ENCODE results near the gene REXO4. TPM values are rescaled to one million over a fixed set of nuclear protein-coding genes. Genes with fewer than 3 reads are reported as not detected.
A peak's percentile ranks its signal among the peaks of the same experiment; 100 is the strongest.

Gene REXO4
- total RNA-seq, 1 experiment from 2014 or later: 38.6 TPM

DNA sequence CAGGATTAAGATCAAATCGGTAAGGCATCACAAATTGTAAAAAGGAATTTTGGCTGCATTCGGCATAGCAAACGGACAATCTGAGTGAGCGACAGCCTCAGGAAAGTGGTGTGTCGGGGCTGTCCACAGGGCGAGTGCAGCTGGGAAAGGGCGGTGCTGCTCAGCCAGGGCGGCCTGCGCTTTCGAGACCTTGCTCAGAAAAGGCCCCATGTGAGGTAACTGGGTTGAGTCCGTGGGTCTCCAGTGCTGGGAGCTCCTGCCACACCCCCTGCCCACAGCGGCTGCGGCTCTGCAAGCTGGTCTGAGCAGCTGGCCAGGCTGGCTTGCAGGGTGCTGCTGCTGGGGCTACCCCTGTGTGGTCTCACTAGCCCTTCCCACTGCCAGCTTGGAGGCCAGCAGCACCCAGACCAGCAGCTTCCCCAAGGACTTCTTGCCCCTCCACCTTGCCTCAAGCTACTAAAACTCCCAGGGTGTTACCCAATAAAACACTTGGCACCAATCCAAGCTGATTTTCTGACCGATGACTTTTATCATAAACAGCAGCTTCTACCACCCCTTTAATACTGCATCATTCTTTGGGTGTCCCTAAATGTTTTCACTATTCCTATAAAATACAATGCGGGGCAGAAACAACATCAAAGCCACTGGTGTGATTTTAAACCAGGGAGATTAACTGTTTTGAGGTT lies 55.3 kb downstream of the REXO4 start:
- Mint-ChIP-seq H3K36me3 (peaks cover 63% of the 10 kb centered on the region), H3K4me3 (no peak overlapping the region), H3K27ac (peak overlapping the region; percentile 34), H3K4me1 (peaks cover 5% of the 10 kb centered on the region), H3K9me3 (no peaks in the 10 kb centered on the region), H3K27me3 (ENCODE audit: low read depth) (no peaks in the 10 kb centered on the region)
- ChIA-PET POLR2A (interaction anchor here (0.6 kb wide), 1 partner anchor 122 kb away, joined by 6 read pairs; no protein-coding TSS in a partner anchor), CTCF (interaction anchor here (0.6 kb wide), 1 partner anchor 97 kb away, joined by 4 read pairs; the partner anchor contains the start of gene CACFD1)
- no peak for DNase-seq (ENCODE audit: low spot score)
- no peak for ATAC-seq
- no peak for TF ChIP-seq ZNF219 (CRISPR knock-in tag; IDR thresholded peaks at IDR 0.05; ENCODE audit: borderline replicate concordance)
- no peak for TF ChIP-seq ELF4 (CRISPR knock-in tag; IDR thresholded peaks at IDR 0.05; ENCODE audit: low read depth)
- TF ChIP-seq, protein P1, sequence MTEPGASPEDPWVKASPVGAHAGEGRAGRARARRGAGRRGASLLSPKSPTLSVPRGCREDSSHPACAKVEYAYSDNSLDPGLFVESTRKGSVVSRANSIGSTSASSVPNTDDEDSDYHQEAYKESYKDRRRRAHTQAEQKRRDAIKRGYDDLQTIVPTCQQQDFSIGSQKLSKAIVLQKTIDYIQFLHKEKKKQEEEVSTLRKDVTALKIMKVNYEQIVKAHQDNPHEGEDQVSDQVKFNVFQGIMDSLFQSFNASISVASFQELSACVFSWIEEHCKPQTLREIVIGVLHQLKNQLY (CRISPR knock-in tag; IDR thresholded peaks at IDR 0.05): no peak
- TF ChIP-seq RELA (CRISPR knock-in tag; IDR thresholded peaks at IDR 0.05; ENCODE audit: borderline replicate concordance): no peak
- no peak for TF ChIP-seq ESRRA (CRISPR knock-in tag; IDR thresholded peaks at IDR 0.05; ENCODE audit: borderline replicate concordance)
- no peak for TF ChIP-seq EMX1 (CRISPR knock-in tag; IDR thresholded peaks at IDR 0.05)
- TF ChIP-seq, protein P2, sequence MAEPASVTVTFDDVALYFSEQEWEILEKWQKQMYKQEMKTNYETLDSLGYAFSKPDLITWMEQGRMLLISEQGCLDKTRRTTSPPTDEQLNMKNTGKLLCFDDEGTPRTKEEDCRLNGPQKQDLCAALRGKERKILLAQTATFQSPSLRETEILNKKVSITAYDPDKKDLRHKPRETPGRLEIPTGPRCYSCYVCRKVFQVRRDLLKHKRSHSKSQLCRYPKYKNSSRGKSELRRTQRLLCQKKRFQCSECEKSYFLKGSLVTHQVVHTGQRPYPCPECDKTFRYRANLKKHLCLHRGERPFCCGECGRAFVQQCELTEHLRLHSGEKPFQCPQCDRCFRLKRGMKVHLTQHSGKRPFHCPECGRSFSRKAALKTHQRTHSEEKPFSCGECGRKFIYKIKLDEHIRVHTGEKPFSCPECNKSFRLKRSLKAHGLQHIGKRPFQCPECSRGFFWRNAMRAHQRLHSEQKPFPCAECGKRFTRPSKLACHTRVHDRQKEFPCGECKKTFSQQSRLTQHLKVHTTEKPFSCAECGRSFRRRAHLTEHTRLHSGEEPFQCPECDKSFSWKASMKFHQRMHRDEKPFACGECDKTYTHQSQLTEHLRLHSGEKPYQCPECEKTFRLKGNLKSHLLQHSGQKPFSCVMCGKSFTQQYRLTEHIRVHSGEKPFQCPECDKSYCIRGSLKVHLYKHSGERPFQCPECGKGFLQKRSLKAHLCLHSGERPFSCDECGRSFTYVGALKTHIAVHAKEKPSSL (CRISPR knock-in tag; conservative IDR thresholded peaks at IDR 0.05): no peak
- no peak for TF ChIP-seq GABPB1 (CRISPR knock-in tag; IDR thresholded peaks at IDR 0.05)
- TF ChIP-seq FOXJ3 (CRISPR knock-in tag; IDR thresholded peaks at IDR 0.05; ENCODE audit: borderline replicate concordance): no peak
- TF ChIP-seq, protein P3, sequence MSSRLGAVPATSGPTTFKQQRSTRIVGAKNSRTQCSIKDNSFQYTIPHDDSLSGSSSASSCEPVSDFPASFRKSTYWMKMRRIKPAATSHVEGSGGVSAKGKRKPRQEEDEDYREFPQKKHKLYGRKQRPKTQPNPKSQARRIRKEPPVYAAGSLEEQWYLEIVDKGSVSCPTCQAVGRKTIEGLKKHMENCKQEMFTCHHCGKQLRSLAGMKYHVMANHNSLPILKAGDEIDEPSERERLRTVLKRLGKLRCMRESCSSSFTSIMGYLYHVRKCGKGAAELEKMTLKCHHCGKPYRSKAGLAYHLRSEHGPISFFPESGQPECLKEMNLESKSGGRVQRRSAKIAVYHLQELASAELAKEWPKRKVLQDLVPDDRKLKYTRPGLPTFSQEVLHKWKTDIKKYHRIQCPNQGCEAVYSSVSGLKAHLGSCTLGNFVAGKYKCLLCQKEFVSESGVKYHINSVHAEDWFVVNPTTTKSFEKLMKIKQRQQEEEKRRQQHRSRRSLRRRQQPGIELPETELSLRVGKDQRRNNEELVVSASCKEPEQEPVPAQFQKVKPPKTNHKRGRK (CRISPR knock-in tag; IDR thresholded peaks at IDR 0.05; ENCODE audit: borderline replicate concordance): no peak
- TF ChIP-seq MXD4 (CRISPR knock-in tag; IDR thresholded peaks at IDR 0.05; ENCODE audit: borderline replicate concordance): no peak
- no peak for TF ChIP-seq KAT7 (CRISPR knock-in tag; IDR thresholded peaks at IDR 0.05; ENCODE audit: borderline replicate concordance)
- TF ChIP-seq ZBTB21 (CRISPR knock-in tag; IDR thresholded peaks at IDR 0.05; ENCODE audit: borderline replicate concordance): no peak
- no peak for TF ChIP-seq ZNF121 (CRISPR knock-in tag; IDR thresholded peaks at IDR 0.05)

DNA sequence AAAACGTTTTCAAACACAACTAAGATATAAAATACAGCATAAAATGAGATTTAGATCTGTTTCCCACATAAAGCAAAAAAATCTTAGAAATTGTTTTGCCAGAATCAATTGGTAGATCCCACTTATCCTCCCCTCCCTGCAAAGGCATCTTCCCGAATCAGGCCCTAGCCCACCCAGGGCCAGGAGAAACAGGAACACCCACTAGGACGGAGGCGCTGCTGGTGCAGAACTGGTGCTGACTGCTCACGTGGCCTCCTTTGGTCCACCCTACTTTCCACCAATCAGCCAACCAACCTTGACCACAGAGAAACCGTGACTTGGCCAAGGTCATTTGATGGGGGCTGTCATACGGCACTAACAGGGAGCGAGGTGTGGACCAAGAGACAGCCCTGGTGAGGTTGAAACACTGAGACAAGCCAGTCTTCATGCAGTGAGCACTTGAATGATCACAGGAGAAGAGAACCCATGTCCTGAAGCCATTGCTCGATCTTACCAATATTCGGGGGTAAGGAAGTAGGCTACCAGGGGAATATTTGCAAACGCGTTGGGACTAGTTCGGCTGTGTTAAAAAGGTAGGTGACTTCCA lies 56.2 kb downstream of the REXO4 start:
- DNase-seq (ENCODE audit: low spot score) (no peak), ATAC-seq (no peak)
- H3K4me3 Mint-ChIP-seq: no peak overlapping the region
- H3K9me3 Mint-ChIP-seq: no peaks in the 10 kb centered on the region
- CTCF ChIA-PET: no interaction called here
- peaks cover 63% of the 10 kb centered on the region for H3K36me3 Mint-ChIP-seq
- peak overlapping the region; percentile 34 for H3K27ac Mint-ChIP-seq
- TF ChIP-seq, protein P4, sequence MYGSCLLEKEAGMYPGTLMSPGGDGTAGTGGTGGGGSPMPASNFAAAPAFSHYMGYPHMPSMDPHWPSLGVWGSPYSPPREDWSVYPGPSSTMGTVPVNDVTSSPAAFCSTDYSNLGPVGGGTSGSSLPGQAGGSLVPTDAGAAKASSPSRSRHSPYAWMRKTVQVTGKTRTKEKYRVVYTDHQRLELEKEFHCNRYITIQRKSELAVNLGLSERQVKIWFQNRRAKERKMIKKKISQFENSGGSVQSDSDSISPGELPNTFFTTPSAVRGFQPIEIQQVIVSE (CRISPR knock-in tag; IDR thresholded peaks at IDR 0.05; ENCODE audit: borderline replicate concordance): no peak
- H3K4me1 Mint-ChIP-seq: peaks cover 9% of the 10 kb centered on the region
- no peaks in the 10 kb centered on the region for H3K27me3 Mint-ChIP-seq (ENCODE audit: low read depth)
- POLR2A ChIA-PET: no interaction called here
